GM18502 (cell line): Measurements from ENCODE around the gene SPATA2L.
A peak's percentile ranks its signal among the peaks of the same experiment; 100 is the strongest.
"Not testable (repeated sequence)": the region's sequence is repeated elsewhere in the genome, so short reads cannot be mapped to it uniquely, and the experiment has no call there.

ENCODE experiments used
- ATAC-seq: cut with Tn5 transposase; IDR thresholded peaks from one replicate; pipeline ENCODE4 v1.9.1; 2021; ENCODE audit warnings: mild to moderate bottlenecking; ENCODE audit not compliant: unreplicated experiment, poor library complexity

SPATA2L gene

DNA sequence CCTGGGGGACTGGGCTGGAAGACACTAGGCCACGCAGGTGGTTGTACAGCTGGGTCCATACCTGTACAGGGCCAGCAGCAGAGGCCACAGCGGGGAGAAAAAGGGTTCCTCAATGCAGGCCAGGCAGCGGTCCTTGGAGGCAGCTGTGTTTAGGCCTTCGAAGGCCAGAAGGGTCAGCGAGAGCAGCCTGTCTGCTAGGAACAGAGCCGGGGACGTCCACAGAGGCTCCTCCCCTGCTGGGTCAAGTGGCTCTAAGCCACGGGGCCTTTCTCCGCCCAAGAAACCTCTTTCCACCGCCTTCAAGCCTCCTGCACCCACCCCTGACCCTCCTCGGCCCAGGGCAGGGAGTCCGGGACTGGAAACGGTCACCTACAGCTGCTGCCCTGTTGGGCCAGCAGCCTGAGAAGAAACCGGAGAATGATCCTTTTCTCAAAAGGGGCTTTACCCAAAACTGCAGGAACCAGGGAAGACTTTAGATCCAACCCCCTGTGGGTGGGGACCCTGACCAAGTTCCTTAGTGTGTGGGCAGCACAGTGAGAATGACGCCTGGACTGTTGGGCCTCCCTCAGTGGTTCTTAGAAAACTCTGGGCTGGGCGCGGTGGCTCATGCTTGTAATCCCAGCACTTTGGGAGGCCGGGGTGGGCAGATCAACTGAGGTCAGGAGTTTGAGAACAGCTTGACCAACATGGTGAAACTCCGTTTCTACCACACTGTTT lies 8.4 kb upstream of the SPATA2L start:
- ATAC-seq: no peak

DNA sequence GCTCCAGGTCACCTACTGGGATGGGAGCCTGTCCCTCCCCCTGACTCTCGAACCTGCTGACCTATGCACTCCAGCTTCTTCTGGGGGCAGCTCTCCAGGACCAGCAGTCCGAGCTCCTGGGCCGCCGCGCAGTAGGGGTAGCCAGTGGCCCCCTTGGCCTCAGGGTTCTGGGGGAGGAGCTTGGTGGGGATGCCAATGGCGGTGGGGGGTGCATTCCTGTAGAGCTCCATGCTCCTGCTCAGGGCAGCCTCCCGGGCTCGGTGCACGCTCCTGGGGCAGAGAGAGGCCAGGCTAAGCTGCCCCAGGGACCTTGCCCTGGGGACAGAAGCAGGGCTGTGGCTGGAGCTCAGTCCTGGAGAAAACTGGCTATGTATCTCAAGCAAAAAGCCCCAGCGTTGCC lies 7.7 kb upstream of the SPATA2L start:
- no peak for ATAC-seq

DNA sequence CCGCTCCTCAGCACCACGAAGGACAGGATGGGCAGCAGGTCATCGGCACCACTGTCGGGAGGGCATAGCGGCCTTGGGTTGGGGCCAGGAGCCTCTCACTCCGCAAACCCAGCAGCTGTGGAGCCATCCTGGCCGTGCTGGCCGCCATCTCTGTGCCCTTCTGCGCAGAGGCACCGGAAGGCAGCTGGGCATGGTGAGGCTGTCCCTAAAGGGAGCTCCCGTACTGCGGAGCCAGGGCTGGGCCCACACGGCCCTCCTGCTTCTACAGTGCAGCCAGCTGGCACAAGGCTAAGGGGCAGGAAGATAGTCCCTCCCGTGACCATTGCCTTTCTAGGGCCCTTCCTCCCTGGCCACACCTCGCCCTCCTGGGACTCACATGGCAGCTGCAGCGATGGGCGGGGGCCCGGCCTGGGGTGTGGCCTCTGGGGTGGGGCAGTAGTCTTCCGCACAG lies 7.0 kb upstream of the SPATA2L start:
- no peak for ATAC-seq

DNA sequence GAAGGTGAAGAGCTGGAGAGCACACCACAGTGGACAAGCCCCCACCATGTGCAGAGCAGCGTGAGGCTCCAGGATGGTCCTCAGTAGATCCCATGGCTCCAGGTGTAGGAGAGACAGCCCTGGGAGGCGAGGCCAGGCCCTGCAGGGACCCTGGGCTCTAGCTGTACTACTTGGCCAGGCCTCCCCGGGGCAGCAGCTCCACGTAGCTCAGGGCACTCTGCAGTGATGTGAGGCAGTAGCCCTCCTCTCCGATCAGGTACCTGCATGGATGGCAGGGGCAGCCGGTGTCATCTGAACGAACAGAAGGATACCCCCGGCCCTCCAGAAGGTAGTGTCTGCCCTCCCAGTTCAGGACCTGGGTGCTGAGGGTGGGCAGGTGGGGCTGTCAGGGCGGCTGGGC lies 6.2 kb upstream of the SPATA2L start:
- no peak for ATAC-seq

DNA sequence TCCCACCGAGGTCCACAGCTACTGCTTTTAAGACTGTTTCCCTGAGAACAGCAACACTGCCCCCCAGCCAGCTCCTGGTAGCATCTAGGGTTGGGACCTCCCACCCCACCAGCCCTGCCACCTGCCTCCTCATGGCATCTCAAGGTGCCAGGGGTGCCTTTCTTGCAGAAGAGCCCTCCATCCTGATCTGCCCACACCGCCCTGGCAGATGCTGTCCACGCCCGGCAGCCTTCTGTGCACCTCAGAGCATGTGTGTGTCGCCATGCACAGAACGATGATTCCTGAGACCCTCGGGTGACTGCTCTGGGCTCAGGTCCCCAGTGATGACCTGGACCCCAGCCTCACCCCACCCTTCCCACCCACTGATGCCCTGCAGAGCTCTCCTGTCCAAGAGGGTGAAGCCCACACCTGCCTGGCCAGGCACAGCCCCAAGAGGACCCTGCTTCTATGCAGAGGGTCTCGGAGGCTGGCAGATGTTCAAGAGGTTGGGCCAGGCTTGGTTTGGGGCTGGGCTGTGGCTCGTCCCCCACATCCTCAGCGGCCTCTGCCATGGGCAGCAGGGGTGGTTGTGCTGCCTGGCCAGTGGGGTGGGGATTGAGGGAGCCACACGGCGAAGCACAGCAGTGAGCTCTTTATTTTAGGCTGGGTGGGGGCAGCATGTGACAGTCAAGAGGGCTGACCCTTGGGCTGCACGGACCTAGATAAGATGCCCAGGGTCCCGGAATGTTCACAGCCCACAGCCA lies 5.2 kb upstream of the SPATA2L start:
- no peak for ATAC-seq

DNA sequence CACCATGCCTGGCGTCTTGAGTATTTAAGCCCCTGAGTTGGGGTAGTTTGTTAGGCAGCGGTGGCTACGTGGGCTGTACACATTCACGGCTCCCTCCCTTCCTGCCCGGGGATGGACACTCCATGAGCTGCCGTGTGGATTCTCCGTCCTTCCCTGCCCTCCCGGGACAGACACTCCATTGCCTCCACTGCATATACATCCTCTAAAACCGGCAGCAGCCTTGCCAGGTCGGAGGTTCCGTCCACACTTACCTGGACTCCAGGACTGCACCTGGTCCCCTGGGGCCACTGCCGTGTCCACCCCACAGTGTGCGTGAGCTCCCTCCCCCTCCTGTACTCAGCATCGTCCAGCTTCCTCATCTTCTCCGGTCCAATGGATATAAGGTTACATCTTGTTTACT lies 3.5 kb upstream of the SPATA2L start:
- ATAC-seq: no peak

DNA sequence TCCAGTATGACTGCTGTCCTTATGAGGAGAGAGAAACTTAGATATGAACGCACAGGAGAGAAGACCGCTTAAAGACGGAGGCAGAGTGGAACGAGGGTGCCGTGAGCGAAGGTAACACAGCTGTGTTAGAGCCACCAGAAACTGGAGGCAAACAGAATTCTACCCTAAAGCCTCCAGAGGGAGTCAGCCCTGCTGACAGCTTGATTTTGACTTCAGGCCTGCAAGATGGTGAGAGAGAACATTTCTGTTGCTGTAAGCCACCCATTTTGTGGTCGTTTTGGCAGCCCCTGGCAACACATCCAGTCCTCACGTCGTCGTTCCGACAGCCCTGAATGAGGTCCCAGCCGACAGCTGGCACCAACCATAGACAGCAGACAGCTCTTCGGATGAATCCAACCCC lies 2.8 kb upstream of the SPATA2L start:
- ATAC-seq: no peak

DNA sequence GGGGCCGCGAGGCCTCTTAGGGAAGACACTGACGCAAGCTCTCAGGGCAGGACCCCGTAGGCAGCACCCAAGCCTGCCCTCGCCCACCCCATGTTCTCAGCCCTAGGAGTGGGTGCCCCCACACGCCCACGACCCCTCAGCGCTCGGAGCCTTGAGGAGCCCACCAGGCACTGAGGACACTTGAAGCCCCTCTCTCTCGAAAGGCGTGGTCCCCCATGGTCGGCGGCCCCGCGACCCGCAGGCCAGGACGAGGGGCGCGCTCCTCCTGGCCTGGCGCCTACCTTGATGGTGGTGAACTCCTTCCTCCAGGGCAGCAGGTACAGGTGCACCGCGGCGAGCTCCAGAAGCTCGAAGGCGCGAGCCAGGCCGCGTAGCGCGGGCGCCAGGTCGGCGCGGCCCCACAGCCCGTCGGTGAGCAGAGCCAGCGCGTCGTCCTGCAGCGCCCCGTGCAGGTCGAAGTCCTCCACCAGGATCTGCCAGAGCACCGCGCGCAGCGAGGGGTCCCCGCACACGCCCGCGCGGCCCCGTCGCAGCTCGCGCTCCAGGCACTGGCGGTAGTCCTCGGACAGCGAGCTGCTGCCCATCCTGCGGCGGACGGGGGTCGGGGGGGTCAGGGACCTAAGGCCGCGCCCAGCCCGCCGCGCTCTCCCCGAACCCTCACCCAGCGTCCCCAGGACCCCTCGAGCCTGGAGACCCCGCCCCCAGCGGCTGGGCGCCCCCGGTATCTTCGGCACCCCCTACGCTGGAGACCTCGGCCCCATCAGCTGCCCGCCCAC lies 668 bp downstream of the SPATA2L start:
- no peak for ATAC-seq

DNA sequence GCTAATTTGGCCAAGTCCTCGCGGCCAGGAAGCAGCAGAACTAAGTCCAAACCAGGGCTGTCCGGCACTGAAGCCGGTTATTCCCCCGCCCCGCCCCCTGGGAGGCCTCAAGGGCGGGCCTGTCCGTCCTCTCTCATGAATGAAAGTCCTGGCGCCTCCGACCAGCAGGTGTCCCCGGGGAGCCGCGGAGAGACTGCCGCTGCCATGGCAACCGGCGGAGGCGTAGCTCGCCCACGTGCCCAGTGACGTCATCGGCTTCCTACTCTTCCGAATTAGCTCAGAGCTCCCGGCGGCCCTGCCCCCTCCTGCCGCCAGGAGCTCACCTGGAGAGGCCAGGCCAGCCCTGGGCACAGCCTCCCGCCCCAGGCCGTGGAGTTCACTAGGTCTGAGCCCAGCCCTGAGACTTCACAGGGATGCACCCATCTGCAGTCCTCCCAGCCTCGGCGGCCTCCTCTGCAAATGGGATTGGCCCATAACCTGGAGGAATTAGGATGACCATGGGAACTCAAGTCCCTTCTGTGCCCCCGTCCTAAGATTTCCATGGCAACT lies 1.3 kb downstream of the SPATA2L start:
- ATAC-seq: peak; percentile 56

DNA sequence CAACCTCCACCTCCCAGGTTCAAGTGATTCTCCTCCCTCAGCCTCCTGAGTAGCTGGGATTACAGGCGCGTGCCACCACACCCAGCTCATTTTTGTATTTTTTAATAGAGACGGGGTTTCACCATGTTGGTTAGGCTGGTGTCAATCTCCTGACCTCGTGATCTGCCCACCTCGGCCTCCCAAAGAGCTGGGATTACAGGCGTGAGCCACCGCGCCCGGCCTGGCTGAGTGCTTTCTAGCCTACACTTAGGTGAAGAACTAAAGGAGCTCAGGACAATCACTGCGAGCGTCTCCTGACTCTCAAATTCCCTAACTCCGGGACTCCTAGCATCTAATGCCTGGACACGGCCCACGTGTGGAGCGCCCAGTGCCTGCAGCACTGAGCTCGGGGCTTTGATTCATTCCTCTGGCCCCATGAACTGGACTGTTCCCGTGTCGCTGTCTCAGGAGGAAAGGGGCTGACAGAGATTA lies 1.8 kb downstream of the SPATA2L start:
- ATAC-seq: not testable (repeated sequence)

DNA sequence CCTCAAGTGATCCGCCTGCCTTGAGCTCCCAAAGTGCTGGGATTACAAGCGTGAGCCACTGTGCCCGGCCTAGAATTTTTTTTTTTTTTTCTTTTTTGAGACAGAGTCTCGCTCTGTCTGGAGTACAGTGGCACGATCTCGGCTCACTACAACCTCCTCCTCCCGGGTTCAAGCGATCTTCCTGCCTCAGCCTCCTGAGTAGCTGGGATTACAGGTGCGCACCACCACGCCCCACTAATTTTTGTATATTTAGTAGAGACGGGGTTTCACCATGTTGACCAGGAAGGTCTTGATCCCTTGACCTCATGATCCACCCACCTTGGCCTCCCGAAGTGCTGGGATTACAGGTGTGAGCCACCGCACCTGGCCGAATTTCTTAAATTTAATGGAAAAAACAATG lies 2.8 kb downstream of the SPATA2L start:
- ATAC-seq: not testable (repeated sequence)

DNA sequence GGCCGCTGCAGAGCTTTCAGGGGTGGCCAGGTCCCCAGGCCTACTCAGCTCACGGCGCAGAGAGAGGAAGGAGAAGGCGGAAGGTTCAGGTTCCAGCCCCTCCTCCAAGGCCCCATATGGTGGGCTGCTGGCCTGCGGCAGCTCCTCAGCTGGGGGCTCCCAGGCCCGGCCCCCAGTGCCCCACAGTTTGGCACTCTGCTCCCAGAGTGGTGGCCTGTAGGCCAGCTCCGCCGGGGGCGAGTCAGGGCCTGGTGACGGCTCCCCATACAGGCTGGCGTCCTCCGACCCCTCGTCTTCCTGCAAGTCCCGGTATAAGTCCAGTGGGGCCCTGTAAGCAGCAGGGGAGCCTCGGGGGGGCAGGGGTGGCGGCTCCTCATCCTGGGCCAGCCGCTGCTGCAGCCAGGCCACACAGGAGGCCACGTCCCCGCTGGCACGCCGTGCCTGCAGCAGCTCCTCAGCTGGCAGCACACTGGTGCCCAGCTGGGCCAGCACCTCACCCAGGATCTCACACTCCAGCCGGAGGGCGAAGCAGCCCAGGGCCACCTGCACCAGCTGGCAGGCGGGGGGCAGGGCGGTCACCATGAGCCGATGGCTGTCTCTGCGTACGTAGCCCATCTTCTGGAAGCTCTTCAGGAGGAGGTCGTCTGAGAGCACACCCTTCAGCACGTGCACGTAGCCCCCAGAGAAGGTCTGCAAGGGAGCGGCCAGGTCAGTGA lies 3.7 kb downstream of the SPATA2L start:
- no peak for ATAC-seq

DNA sequence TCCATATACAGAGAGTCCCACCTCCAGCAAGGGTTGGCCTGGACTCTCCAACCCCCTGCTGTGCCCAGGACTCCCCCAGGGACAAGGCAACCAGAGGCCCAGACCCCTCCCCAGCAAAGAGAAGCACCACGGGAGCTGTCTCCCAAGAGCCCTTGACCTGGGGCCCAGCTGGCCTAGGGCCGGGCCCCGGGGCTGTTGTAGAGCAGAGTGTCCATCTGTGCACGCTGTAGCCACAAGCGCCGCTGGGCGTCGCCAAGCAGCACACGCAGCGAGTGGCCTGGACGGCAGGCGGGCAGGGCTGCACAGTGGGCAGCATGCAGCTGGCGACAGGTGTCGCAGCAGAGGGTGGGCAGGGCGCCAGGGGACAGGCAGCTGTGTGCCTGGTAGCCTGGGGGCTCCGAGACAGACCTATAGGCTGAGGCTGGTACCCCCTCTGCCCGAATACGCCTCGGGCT lies 4.3 kb downstream of the SPATA2L start:
- ATAC-seq: no peak

DNA sequence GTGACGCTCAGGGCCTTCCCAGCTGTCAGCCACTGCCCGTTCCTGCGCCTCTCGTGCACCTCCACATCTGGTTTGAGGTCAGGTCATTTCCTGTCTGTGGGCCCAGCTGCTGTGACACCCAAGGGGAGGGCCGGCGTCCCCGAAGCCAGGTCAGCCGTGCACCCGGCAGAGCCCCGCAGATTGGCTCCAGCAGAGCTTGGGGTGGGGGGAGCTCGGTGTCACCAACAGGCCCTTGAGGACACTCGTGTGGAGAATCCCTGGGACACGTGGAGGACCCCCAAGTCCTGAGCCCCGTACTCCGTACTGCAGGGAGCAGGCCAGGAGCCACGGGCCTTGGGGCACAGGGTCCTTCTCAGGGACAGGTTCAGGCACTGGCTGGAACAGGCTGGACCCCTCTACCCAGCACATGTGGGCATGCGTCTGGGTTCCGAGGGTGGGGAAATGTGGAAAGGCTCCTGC lies 4.8 kb downstream of the SPATA2L start:
- ATAC-seq: no peak

DNA sequence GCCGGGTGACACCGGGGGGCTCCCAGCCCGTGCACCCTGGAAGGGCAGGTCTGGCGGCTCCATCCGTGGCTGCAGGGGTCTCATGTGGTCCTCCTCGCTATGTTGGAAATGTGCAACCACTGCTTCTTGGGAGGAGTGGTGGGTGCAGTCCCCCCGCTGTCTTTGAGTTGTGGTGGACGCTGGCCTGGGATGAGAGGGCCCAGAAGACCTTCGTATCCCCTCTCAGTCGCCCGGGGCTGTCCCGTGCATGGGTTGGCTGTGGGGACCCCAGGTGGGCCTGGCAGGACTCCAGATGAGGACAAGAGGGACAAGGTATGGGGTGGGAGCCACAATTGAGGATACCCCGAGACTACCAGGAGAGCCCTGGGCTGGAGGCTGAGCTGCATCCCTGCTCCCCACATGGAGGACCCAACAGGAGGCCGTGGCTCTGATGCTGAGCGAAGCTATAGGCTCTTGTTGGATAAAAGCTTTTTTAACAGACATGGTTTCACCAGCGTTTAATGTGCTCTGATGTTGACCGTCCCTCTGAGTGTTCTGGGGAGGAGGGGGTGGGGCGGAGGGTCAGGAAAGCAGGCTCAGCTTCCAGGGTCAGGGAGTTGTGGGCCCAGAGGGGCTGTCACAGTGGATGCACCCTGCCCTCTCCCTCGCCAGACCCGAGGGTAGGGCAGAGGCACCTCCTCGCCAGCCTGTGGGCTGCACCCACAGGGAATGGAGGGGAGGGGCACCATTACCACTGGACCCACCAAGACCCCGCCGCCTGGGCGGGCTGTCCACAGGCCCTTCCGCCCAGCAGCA lies 5.4 kb downstream of the SPATA2L start:
- no peak for ATAC-seq

DNA sequence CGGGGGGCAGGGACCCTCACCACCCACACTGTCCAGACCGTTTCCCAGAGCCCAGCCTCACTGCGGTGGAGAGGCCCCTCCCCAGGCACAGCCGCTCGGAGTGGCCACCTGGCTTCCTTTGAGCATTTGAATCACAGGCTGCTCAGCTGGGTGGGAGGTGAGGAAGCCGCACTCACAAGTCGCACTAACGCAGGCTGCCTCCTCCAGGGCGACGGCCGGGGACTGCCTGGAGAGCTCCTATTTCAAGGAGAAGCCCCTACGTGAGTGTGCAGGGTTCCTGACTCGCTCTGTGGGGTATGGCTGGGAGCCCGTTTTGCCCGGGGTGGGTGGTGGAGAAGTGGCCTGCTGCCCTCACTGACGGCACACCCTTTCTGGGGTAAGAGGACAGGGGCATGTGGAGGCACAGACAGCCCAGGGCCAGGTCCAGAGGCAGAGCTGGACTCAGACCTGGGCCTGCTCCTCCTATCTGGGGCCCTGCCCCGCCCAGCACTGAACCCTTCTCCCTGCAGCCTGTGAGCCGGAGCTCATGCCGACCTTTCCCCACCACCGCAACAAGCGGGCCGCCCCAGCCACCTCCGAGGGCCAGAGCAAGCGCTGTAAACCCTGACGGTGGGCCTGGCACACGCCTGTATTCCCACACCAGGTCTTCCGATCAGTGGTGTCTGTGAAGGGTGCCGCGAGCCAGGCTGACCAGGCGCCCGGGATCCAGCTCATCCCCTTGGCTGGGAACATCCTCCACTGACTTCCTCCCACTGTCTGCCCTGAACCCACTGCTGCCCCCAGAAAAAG lies 6.2 kb downstream of the SPATA2L start:
- ATAC-seq: no peak

DNA sequence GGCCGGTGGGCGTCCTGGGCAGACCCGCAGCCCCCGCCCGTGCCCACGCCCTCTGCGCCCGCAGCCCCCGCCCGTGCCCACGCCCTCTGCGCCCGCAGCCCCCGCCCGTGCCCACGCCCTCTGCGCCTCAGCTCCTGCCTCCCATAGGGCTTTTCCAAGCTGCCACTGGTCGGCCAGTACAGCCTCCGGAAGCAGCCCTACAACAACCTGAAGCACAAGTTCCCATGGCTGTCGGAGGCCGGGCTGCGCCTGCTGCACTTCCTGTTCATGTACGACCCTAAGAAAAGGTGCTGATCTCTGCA lies 6.8 kb downstream of the SPATA2L start:
- ATAC-seq: not testable (repeated sequence)

DNA sequence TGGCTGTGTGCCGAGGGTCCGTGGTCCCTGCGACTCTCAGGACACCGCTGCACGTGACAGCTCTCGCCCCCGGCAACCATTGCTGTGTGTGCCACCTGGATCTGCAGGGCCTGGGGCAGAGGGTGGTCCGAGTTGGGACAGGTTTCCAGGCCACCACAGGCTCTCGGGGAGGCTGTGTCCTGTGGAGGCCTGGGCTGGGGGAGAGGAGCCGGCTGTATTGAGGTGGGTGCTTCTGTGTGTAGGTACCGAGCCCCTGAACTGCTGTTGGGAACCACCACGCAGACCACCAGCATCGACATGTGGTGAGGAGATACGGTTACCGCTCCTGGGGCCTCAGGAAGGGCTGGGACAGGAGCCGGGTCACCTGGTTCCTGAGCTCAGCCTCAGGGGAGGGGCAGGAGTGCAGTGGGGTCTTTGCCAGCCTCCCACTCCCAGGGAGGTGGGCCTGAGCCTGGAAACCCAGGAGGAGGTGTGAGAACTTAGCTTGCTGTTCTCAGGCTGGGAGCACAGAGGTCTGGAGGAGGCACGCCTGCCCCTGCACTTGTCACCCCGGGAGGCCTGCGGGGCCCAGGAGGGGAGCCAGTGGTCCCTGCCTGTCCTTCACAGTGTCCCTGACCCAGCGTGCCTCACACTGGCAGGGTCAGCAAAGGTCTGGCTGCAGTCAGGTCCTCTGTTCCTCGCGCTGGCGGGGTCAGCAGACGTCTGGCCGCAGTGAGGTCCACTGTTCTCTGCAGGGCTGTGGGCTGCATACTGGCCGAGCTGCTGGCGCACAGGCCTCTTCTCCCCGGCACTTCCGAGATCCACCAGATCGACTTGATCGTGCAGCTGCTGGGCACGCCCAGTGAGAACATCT lies 7.3 kb downstream of the SPATA2L start:
- no peak for ATAC-seq
